DMS79 (cell line): ENCODE data around the gene COTL1.

ENCODE experiments used
- DNase-seq: peaks from one replicate; lab custom pipeline; 2025; lab: John Stamatoyannopoulos, UW

Gene COTL1

DNA sequence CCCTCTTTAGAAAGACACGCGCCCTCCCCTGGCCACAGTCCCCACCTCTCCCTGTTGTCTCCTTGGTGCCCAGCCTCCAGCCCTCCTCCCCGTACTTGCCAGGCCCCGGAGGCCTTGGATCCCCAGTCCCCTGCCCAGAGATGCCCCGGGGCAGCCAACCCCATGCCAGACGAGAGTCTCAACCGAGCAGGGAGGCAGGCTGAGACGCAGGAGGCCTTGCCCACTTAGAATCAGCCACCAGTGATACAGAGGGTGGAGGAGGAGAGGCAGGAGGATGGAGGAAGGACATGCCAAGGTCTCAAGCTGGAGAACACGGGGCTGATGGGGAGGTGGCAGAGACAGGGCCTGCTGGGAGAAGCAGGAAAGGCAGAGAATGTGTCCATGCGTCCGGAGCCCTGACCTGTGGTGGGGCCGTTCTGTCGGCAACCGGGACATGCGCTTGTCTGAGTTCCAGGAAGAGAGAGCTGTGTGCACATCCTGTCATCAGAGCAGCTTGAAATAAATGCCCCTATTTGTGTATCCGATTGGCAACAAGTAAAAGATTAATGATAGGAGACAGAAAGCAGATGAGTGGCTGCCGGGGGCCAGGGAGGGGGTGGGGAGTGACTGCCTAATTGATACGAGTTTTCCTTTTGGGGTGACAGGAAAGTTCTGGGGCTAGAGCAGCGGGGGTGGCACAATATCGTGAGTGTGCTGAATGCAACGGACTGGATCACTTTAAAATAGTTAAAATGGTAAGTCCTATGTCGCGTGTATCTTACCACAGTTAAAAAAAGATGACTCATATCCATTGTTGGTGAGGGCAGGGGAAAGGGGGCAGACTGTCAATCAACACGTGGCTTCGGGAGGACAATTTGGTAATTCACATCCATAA lies 68.7 kb downstream of the COTL1 start:
- no peak for DNase-seq

DNA sequence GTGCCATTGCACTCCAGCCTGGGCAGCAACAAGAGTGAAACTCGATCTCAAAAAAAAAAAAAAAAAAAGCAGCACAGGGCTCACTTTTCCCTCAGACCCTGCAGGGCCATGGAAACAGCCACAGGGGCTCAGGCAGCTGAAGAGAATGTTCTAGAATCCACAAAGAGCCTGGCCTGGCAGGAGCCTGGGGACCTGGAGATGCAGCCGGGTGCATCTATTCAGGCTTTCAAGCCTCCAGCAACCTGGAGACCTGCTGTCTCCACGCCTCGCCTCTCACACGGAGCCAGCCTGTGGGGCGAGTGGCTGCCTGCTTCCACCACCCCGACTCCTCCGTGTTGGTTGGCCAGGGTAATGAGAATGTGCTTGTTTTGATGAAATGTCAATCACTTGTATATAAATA lies 69.4 kb downstream of the COTL1 start:
- no peak for DNase-seq

DNA sequence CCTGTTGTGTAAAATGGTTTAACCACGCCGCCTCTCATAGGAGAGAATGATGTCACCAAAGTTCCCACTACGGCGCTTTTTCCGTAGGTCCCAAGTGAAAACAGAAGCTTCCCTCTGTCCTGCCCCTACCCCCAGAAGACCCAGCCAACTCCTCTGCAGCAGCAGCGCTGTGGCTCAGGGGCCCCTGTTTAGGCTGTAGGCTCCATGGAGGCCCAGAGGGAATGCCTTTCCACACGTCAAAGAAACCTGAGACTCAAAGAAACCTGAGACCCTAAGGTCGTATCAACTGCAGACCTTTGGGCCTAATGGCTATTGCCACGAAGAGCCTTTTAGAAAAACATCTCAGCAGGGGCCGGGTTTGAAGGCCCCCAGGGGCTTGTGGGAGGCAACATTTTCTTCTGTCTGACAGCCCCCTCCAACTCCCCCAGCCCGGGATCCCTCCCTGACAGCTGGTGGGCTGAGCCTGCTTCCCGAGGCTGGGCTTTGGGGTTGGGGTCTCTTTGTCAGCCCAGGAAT lies 70.3 kb downstream of the COTL1 start:
- DNase-seq, result no peak

DNA sequence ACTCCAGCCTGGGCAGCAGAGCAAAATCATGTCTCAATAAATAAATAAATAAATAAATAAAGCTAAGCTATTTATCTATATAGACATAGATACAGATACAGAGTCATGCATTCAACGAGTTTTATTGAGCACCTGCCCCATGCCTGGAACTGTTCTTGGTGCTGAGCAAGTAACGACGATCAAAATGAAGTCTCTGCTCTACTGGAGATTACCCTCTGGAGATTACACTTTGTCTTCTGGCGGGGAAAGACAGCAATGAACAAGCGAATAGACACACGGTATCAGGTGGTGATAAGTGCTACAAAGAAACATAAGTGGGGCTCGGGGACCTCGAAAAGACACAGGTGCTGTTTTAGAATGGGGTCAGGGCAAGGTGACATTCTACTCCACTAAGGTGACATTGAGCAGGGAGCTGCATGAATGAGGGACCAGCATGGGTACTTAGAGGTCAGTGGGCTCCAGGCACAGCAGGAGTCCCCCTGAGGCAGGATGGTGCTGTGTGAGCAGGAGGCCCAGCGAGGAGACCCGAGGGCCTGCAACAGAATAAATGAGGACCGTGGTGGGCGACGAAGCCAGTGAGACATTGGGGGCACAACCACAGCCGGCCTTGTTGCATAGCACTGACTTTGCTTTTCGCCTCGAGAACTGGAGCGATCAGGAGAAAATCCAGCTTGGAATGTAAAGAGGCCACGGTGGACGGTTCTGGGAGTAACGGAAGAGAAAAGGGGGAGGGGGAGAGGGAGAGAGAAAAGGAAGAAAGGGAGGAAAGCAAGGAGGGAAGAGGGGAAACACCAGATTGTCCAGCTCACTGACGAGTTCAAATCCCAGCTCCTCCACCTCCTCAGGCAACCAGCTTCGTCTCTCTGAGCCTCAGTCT lies 71.0 kb downstream of the COTL1 start:
- DNase-seq, result no peak

DNA sequence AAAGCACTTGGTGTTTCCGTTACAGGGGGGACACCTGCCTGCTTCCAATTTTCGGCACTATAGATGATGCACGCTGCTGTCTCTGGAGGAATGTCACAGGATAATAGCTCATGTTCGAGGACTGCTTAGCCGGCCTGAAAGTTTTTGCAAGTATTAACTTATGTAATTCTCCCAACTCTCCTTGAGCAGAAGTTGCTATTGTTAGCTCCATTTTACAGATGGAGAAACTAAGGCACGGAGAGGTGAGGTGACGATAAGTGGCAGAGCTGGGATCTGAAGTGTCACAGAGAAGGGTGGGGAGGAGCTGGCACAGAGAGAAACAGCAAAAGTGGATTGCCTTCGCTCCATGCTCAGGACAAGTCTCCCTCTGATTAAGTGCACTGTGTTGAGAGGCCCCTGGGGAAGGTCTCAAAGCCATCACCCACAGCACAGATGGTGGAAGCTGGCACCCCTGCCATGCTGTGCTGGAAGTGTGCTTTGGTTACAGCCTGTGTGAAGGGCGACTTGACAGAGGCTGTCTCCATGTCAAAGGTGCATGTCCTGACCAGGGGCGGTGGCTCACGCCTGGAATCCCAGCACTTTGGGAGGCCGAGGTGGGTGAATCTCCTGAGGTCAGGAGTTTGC lies 72.7 kb downstream of the COTL1 start:
- no peak for DNase-seq

DNA sequence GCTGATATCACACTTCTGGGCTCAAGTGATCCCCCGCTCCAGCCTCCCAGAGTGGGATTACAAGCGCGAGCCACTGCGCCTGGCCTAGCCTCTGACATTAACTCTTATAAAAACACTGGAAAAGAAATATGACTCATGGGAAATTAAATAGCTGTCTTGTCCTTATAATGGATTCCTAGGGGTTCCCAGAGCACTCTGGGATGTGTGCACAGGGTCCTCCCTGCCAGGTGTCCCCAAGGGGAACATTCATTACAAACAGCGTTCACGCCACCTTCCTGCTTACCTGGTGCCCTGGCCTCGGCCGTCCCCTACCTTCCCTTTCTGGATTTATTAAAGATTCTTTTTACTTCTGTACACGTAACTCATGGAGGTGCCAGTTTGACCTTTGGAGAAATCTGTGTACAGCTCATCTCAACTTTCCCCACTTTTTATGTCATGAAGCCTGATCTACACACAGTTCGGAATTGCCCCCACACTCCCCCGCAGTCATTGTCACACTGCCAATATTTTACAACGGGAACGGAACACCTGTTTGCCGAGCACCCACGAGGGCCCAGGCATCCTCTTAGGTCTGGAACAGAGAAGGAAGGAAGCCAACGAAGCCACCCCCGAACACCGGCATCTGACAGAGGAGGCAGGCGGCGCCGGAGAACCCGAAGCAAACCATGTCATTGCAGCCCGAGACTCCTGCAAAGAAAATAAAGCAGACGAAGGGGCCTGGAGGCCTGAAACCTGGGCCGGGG lies 73.7 kb downstream of the COTL1 start:
- no peak for DNase-seq

DNA sequence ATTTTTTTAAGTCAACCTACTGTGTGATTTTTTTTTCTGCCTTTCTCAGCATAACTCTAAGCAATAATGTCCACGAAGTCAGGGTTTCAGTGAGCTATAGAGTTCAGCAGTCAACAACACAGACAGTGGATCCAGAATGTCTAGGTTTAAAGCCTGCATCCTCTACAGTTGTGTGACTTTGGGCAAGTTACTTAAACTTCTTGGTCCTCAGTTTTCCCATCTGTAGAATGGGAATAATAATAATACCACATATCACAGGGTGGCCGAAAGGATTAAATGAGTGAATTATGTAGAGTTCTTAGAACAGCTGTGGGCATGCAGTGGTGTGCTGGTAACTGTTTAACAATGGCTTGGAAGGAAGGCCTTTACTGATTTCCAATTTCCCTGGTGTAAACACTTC lies 74.6 kb downstream of the COTL1 start:
- no peak for DNase-seq

DNA sequence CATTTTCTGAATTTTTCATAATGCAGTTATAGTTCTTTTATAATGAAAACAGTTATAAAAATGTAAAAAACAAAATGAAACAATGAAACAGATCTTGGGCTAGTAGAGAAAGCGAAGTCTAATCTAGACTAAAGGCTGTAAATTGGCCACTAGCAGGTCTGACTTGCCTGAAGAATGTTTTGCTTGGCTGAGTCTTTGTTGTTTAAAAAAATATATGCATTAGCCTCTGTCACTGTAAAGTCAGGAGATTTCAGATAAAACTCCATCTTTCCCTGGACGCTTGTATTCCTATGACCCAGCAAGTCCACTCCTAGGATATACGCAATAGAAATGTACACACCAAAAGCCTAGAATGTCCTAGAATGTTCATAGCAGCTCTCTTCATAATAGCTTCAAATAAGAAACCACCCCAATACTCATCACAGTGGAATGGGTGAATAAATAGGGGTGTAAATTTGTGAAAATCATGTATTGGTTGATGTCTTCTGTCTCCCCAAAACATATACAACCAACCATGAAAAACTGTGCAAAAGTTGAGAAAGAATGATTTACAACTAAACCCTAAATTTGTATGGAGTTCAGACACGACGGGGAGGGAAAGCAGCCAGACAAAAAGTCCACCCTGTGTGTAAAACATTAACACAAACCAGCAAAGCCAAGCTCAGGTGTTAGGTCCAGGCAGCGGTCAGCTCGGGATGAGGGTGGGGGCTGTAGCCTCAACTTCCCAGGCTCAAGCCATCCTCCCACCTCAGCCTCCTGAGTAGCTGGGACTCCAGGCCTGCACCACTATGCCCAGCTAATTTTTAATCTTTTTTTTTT lies 75.7 kb downstream of the COTL1 start:
- no peak for DNase-seq

DNA sequence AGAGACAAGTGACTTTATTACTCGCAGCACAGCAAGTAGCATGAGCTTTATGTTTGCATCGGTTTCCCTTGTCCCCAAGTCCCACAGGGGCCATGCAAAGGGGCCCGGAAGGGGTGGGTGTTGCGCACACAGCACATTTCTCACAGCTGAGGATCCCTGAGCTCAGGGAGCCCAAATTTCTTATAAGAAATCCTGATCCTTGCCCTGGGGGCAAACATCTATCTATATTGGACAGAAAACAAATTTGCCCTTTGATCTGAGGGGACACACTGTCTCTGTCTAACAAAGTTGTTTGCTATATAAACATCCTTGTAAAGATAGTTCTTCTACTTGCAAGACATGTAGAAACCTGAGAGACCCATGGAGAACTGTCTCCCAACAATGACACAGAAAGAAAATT lies 77.7 kb downstream of the COTL1 start:
- DNase-seq, result no peak

DNA sequence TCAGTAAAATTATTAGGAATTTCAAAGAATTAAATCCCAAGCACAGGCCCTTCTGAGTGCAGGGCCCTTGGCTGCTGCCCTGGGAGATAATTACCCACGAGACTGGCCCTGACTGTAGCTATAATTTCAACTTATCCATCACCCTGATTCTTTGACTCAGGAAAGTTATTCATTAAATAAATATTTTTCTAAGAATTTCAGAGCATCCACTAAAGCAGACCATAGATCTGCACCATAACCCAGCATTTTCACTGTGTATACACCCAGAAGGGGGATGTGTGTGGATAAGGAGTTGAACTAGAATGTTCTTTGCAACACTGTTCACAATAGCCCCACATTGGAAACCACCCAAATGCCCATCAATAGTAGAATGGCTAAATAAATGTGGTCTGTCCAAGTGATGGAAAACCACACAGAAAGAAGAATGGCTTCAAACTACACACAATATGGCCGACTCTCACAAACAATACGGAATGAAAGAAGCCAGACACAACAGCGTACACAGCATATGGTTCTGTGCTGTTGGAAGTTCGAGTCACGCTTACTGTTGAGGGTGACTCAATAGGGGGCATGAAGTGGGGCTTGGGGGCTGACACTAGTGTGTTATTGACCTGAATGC lies 79.5 kb downstream of the COTL1 start:
- DNase-seq, result no peak

DNA sequence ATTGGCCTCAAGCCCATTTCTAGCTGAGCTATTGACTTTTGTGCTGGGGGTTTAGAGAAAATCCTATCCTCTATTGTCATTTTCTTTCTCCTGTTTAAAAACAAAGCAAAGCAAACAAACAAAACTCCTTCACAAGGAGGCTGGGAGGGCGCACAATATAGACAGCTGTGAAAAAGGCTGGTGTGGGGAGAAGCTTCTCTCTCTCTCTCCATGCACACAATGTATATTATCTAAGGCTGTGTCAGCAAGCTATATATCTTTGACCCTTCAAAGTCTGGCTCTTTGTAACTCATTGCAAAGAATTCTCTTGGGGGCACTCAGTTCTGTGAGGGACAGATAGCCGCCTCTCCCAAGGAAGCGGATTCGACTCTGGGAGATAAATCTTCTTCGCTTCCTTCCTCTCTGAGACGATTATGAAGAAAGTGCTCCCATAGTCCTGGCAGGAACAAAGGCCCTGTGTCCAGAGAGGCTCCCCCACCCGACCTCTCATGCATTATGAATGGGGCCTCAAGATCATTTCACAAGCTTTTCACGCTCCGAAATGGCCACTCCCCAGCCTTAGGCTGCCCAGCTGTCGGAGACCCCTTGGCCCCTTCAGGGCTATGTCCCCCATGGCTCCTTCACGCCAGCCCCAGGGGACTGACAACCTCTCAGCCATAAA lies 80.3 kb downstream of the COTL1 start:
- no peak for DNase-seq

DNA sequence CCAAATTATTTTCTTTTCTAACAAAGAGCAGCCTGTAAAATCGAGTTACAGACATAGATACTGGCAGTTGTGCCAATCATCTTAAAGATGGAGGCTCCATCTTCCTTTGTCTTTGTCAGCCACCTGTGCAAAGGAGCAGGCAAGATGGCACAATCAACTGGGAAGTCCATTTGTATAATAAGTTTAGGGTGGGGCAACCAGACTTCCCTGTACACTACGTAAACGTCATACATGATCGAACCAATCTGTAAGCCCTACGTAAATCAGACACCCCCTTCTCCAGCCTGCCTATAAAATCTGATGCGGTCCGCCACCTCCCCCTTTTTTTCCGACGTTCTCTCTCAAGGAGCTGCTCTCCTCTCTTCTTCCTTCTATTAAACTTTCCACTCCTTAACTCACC lies 82.0 kb downstream of the COTL1 start:
- no peak for DNase-seq

DNA sequence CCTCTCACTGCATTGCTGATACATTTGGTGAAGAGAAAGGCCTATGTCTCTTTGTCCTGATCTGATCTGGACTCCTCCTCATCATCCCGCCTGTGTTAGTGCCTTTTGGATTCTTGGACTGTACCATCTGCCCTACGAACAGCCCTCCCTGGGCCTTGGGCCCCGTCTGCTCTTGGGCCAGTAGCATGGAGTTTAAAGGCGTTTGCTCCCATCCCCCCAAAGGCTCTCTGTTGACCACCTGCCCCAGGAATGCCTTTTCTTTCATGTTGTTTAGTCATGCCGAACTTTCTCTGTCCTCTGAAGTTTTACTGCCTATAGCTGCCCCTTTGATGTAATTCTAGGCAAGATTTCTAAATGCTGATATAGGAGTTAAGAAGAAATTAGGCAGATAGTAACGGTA lies 82.5 kb downstream of the COTL1 start:
- DNase-seq, result no peak

DNA sequence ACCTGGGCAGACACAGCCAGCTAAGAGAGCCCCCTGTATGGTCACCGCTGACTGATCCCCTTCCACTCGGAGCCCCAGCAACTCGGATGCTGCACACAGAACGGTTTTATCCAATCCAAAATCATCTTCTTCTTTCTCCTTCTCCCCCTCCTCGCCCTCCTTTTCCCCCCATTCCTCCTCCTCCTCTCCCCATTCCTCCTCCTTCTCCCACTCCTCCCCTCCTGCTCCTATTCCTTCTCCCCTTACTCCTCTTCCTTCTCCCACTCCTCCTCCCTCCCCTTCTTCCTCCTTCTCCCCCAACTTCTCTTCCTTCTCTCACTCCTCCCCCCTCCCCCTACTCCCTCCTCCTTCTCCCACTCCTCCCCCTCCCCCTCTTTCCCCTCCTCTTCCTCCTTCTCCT lies 83.1 kb downstream of the COTL1 start:
- no peak for DNase-seq

DNA sequence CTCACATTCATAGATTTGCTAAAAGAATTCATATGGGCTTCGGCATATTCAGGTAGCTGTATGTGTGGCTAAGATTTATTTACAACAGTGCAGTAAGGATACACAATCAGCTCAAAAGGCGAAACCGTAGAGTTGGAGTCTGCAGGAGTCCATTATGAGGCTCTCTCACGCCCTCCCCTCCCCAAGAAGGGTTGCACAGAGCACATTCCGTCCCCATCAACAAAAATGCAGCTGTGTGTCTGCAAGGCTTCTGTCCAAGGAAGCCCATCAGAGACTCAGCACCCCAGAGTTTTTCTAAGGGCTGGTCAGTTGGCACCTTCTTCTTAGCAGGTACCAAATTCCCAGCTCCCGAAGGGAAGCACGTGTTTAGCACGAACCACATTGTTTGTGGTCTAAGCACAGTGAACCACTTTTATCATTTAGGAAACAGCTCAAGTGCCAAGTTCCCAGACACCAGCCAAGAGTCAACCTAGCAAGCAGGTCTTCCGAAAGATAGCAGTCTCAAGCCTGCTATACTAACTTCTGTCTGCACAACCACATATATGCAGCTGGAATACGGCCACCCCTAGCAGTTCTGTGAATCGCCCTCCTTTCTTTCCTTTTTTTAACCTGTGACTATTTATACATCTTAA lies 84.9 kb downstream of the COTL1 start:
- no peak for DNase-seq

DNA sequence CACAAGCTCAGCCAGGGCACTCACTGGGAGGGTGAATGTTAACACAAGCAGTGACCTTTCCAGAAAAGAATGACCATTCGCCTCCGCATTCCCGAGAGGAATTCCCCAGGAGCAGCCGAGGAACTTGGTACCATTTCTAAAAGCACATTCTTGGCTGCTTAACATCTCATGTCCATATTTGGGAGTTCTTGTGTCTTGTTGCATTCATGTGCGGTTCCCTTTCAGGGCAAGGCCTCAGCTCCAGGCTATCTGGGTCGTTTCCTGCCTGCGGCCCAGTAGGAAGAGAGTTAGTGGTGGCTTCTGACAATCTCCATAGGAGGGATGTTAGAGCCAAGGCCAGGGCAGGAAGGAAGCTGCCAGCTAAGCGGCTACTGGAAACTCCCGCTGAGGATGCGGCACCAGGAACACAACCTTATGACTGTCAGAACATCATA lies 85.6 kb downstream of the COTL1 start:
- DNase-seq, result no peak

DNA sequence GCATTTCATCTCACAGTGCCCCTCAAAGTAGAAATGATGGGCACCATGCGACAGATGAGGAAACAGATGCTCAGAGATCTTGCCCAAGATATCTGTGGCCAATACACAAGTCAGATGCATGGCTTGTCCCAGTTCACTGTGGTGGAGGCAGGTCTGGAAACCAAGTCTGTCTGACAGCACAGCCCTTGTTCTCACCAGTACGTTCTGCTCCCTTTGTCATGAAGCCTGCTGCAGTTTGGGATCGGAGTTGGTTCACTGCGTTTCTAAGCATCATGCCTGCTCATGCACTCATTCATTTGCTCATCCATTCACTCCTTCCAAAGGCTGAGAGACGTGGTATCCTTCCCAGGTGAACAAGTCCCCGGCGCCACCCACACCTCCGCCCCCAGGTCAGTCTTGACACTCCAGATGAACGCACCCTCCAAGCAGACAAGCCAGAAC lies 86.2 kb downstream of the COTL1 start:
- DNase-seq, result peak; percentile 39

DNA sequence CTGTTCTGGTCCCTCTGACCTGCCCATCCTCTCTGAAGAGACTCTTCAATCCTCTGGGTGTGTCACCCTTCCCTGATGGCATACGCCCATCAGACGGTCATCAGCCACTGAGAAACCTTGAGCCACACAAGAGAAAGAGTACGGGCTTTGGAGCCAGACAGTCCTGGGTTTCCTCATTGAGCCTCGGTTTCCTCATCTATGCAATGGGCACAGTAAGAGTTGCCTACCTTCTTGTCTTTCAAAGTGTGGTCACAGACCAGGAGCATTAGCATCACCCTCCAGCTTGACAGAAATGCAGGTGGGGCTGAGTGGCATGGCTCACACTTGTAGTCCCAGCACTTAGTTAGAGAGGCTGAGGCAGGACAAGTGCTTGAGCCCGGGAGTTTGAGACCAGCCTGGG lies 87.3 kb downstream of the COTL1 start:
- no peak for DNase-seq

DNA sequence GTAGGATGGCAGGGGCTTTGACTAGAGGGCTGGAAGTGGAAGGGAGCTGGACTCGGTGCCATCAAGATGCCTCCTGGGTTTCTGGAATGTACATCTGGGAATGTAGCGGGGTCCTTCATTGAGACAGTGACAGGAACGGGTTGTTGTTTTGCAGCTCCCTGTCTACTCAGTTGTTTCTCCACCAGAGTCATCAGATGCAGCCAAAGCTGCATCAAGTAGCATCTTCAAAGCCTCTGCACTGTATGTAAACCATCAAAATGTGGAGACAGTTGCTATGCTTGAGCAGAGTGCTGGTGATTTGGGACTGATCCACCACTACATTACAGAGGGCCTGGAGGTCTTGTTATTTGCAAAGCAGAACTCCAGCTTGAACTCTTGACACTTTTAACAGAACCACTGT lies 88.3 kb downstream of the COTL1 start:
- no peak for DNase-seq
